Measurements from ENCODE around the gene POLG2.

- TF ChIP-seq POLR2A (IDR thresholded peaks at IDR 0.05; ENCODE audit: low read depth, low read length) = no peak
- no peak for TF ChIP-seq EZH2 (IDR thresholded peaks at IDR 0.05; ENCODE audit: borderline replicate concordance, low read depth, low read length, severe bottlenecking)
- no peak for TF ChIP-seq CTCF (IDR thresholded peaks at IDR 0.05; ENCODE audit: extremely low read depth in 1 of 2, insufficient read depth in 1 of 2, low read depth in 1 of 2, low read length in 2 of 2)
- TF ChIP-seq, protein P1, sequence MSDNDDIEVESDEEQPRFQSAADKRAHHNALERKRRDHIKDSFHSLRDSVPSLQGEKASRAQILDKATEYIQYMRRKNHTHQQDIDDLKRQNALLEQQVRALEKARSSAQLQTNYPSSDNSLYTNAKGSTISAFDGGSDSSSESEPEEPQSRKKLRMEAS (IDR thresholded peaks at IDR 0.05; ENCODE audit: insufficient read depth, insufficient read length) = no peak
- no peak for TF ChIP-seq POLR2AphosphoS5 (IDR thresholded peaks at IDR 0.05; ENCODE audit: insufficient read depth, low read depth, low read length)
- TF ChIP-seq JUN (IDR thresholded peaks at IDR 0.05; ENCODE audit: borderline replicate concordance, insufficient read depth, insufficient read length, low read depth) = no peak
These were observed 49.3 kb downstream of the POLG2 start for GRCh38 chr17:64447526-64447925.

All from endothelial cell of umbilical vein (primary cell).